Glutamatergic neuron (in vitro differentiated cells): ENCODE measurements around the gene MAP7. TPM values are rescaled to one million over a fixed set of nuclear protein-coding genes. Genes with fewer than 3 reads are reported as not detected.
"Not testable (repeated sequence)": the region's sequence is repeated elsewhere in the genome, so short reads cannot be mapped to it uniquely, and the experiment has no call there.

Source experiments
- DNase-seq: peaks from one replicate; pipeline ENCODE4 v3.0.0; 2022
- H3K27ac Mint-ChIP-seq: one replicate; pipeline ENCODE4 v1.8.0; 2020; ENCODE audit warnings: mild to moderate bottlenecking, mixed read lengths, inconsistent platforms; ENCODE audit not compliant: unreplicated experiment
- H3K27me3 Mint-ChIP-seq: one replicate; pipeline ENCODE4 v1.8.0; 2020; ENCODE audit warnings: mild to moderate bottlenecking, moderate library complexity, mixed read lengths, inconsistent platforms; ENCODE audit not compliant: unreplicated experiment
- H3K36me3 Mint-ChIP-seq: one replicate; pipeline ENCODE4 v1.8.0; 2020; ENCODE audit warnings: mild to moderate bottlenecking, mixed read lengths, inconsistent platforms; ENCODE audit not compliant: unreplicated experiment
- H3K4me1 Mint-ChIP-seq: one replicate; pipeline ENCODE4 v1.8.0; 2020; ENCODE audit warnings: mild to moderate bottlenecking, low read depth, mixed read lengths, inconsistent platforms; ENCODE audit not compliant: unreplicated experiment
- H3K4me3 Mint-ChIP-seq: one replicate; pipeline ENCODE4 v1.8.0; 2020; ENCODE audit warnings: mild to moderate bottlenecking, mixed read lengths, inconsistent platforms; ENCODE audit not compliant: unreplicated experiment
- H3K9me3 Mint-ChIP-seq: one replicate; pipeline ENCODE4 v1.8.0; 2020; ENCODE audit warnings: mild to moderate bottlenecking, moderate library complexity, mixed read lengths, inconsistent platforms; ENCODE audit not compliant: unreplicated experiment
- CTCF ChIP-seq: fragments of 200-600 bp; sonication (generic); IDR thresholded peaks from one replicate; pipeline ENCODE4 v1.5.0; 2021; ENCODE audit not compliant: partially characterized antibody, unreplicated experiment
- total RNA-seq: library from RNA; stranded (reverse); fragmentation: NEBNext Ultra II Directional; extraction: Animal tissue kit (Norgen Biotek cat#: 25700); gene quantifications from one replicate; pipeline ENCODE4 v1.2.1, GENCODE V29; 2021; ENCODE audit not compliant: unreplicated experiment

Gene MAP7
- total RNA-seq, 1 donor from 2014 or later: 2.2 TPM

DNA sequence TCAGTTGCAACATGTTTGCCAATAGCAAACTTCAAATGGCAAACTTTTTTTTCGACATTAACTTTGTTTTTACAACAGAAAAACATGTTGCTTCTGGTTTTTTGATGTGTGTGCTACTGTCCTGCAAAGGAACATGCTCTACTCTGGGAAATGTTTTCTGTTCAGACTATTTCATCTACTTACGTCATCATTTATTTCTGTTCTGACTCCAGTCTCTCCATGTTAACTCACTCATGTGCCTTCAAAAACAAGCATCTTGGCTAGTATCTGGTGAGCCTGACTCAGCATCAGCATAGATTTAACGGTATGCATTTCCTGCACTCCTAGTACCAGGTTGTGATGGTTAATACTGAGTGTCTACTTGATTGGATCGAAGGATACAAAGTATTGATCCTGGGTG lies 36.1 kb upstream of the MAP7 start:
- no peak for TF ChIP-seq CTCF
- DNase-seq: no peak
- Mint-ChIP-seq H3K4me3 (no peak overlapping the region), H3K4me1 (no peaks in the 10 kb centered on the region), H3K27me3 (peaks cover 2% of the 10 kb centered on the region), H3K36me3 (peaks cover 4% of the 10 kb centered on the region), H3K9me3 (no peaks in the 10 kb centered on the region), H3K27ac (no peak overlapping the region)

DNA sequence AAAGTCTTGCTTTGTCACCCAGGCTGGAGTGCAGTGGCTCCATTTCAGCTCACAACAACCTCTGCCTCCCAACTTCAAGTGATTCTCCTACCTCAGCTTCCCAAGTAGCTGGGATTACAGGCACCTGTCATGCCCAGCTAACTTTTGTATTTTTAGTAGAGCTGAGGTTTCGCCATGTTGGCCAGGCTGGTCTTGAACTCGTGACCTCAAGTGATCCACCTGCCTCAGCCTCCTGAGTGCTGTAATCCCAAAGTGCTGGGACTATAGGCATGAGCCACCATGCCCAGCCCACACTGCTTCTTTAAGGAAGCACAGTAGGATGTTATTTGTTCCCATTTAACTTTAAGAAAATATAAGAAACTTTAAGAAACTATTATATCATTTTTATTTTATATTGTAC lies 35.3 kb upstream of the MAP7 start:
- not testable (repeated sequence) for H3K9me3 Mint-ChIP-seq, H3K27ac Mint-ChIP-seq, H3K27me3 Mint-ChIP-seq, H3K4me1 Mint-ChIP-seq, H3K4me3 Mint-ChIP-seq, DNase-seq, H3K36me3 Mint-ChIP-seq

DNA sequence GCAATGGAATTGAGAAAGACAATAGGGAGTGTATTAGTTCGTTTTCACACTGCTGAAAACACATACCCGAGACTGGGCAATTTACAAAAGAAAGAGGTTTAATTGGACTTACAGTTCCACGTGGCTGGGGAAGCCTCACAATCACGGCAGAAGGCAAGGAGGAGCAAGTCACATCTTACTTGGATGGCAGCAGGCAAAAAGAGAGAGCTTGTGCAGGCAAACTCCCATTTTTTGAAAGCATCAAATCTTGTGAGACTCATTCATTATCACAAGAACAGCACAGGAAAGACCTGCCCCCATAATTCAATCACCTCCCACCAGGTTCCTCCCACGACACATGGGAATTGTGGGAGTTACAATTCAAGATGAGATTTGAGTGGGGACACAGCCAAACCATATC lies 34.1 kb upstream of the MAP7 start:
- not testable (repeated sequence) for H3K4me1 Mint-ChIP-seq, H3K27me3 Mint-ChIP-seq, H3K9me3 Mint-ChIP-seq, DNase-seq, H3K27ac Mint-ChIP-seq, H3K4me3 Mint-ChIP-seq, H3K36me3 Mint-ChIP-seq

GRCh38 chr6:136582711-136583471 lies 32.7 kb upstream of the MAP7 start:
- no peak overlapping the region for H3K27ac Mint-ChIP-seq
- peak; percentile 57 for TF ChIP-seq CTCF
- no peak overlapping the region for H3K4me3 Mint-ChIP-seq
- no peak for DNase-seq
- H3K9me3 Mint-ChIP-seq: no peaks in the 10 kb centered on the region
- no peaks in the 10 kb centered on the region for H3K4me1 Mint-ChIP-seq
- no peaks in the 10 kb centered on the region for H3K36me3 Mint-ChIP-seq
- H3K27me3 Mint-ChIP-seq: no peaks in the 10 kb centered on the region

GRCh38 chr6:136579800-136580199 lies 29.6 kb upstream of the MAP7 start:
- Mint-ChIP-seq H3K4me3 (no peak overlapping the region), H3K9me3 (no peaks in the 10 kb centered on the region), H3K27ac (no peak overlapping the region), H3K36me3 (no peaks in the 10 kb centered on the region), H3K27me3 (no peaks in the 10 kb centered on the region), H3K4me1 (no peaks in the 10 kb centered on the region)
- no peak for DNase-seq
- TF ChIP-seq CTCF: no peak

DNA sequence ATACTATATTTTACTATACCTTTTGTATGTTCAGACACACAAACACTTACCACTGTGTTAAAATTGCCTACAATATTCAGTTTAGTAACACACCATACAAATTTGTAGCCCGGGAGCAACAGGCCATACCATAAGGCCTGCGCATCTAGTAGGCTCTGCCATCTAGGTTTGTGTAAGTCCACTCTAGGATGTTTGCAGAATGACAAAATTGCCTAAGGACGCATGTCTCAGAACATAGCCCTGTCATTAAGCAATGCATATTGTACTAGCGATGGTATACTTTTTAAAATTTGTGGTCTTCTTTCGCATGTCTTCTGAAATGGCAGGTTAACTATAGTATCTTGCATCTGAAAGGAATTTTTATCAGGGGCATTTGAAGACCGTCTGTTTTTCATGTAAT lies 26.6 kb upstream of the MAP7 start:
- peaks cover 2% of the 10 kb centered on the region for H3K36me3 Mint-ChIP-seq
- H3K27me3 Mint-ChIP-seq: no peaks in the 10 kb centered on the region
- DNase-seq: no peak
- H3K4me1 Mint-ChIP-seq: no peaks in the 10 kb centered on the region
- H3K27ac Mint-ChIP-seq: no peak overlapping the region
- no peak for TF ChIP-seq CTCF
- H3K4me3 Mint-ChIP-seq: no peak overlapping the region
- peaks cover 2% of the 10 kb centered on the region for H3K9me3 Mint-ChIP-seq
